Neural cell (in vitro differentiated cells): Measurements from ENCODE around the gene ZNF438. TPM values are rescaled to one million over a fixed set of nuclear protein-coding genes. Genes with fewer than 3 reads are reported as not detected.

ENCODE experiments used
- H2AFZ ChIP-seq: fragments of 200-600, 300-800 bp; sonication (generic), shearing (Covaris generic); 2 replicates; pipeline ENCODE4 v1.6.0; 2014; ENCODE audit warnings: low read depth, mild to moderate bottlenecking, antibody characterized with exemption, low read length, moderate library complexity
- H3F3A ChIP-seq: fragments of 200-600 bp; shearing (Covaris generic); 2 replicates; pipeline ENCODE4 v1.6.1; 2016; ENCODE audit warnings: mild to moderate bottlenecking, moderate library complexity, mixed read lengths, antibody characterized with exemption, low read length; ENCODE audit not compliant: insufficient read depth, poor library complexity, severe bottlenecking
- H3K27ac ChIP-seq: fragments of 200-600, 300-800 bp; sonication (generic), shearing (Covaris generic); 2 replicates; pipeline ENCODE4 v1.5.1; 2014; ENCODE audit warnings: mild to moderate bottlenecking, low read length, moderate library complexity
- H3K27me3 ChIP-seq: fragments of 300-800, 200-600 bp; sonication (generic), shearing (Covaris generic); 2 replicates; pipeline ENCODE4 v1.6.0; 2014; ENCODE audit warnings: mild to moderate bottlenecking, low read depth, low read length, moderate library complexity; ENCODE audit not compliant: insufficient read depth
- H3K36me3 ChIP-seq: fragments of 300-800, 200-600 bp; sonication (generic), shearing (Covaris generic); 2 replicates; pipeline ENCODE4 v1.5.1; 2014; ENCODE audit warnings: mild to moderate bottlenecking, antibody characterized with exemption, low read length, moderate library complexity; ENCODE audit not compliant: insufficient read depth
- H3K4me2 ChIP-seq: fragments of 300-800, 200-600 bp; sonication (generic), shearing (Covaris generic); 2 replicates; pipeline ENCODE4 v1.6.0; 2014; ENCODE audit warnings: mild to moderate bottlenecking, low read length
- H3K4me3 ChIP-seq: fragments of 300-800, 200-600 bp; sonication (generic), shearing (Covaris generic); 2 replicates; pipeline ENCODE4 v1.5.1; 2014; ENCODE audit warnings: mild to moderate bottlenecking, low read length, moderate library complexity
- H3K79me2 ChIP-seq: fragments of 200-600 bp; shearing (Covaris generic); replicated peaks from 2 replicates; pipeline ENCODE4 v1.6.0; 2014; ENCODE audit warnings: mild to moderate bottlenecking, low read length, moderate library complexity; ENCODE audit not compliant: insufficient read depth
- H3K9ac ChIP-seq: fragments of 300-800, 200-600 bp; sonication (generic), shearing (Covaris generic); 2 replicates; pipeline ENCODE4 v1.6.1; 2016; ENCODE audit warnings: mild to moderate bottlenecking, low read length, mixed read lengths
- H3K9me2 ChIP-seq: fragments of 200-600 bp; shearing (Covaris generic); 2 replicates; pipeline ENCODE4 v1.6.1; 2016; ENCODE audit warnings: mild to moderate bottlenecking, low read length, mixed read lengths; ENCODE audit not compliant: insufficient read depth
- H3K9me3 ChIP-seq: fragments of 200-600, 300-800 bp; sonication (generic), shearing (Covaris generic); 2 replicates; pipeline ENCODE4 v1.6.1; 2016; ENCODE audit warnings: mild to moderate bottlenecking, mixed run types, low read length, moderate library complexity, mixed read lengths
- H4K20me1 ChIP-seq: fragments of 200-600 bp; shearing (Covaris generic); 2 replicates; pipeline ENCODE4 v1.6.1; 2016; ENCODE audit warnings: mild to moderate bottlenecking, mixed run types; ENCODE audit not compliant: insufficient read depth
- CTCF ChIP-seq: fragments of 450-650 bp; IDR thresholded peaks from 2 replicates; pipeline ENCODE4 v1.5.1; 2014; ENCODE audit warnings: antibody characterized with exemption, mild to moderate bottlenecking, moderate library complexity; ENCODE audit not compliant: poor library complexity, severe bottlenecking
- EP300 ChIP-seq: fragments of 450-650 bp; conservative IDR thresholded peaks from 2 replicates; pipeline ENCODE4 v1.6.1; 2014; ENCODE audit warnings: antibody characterized with exemption, mild to moderate bottlenecking, moderate library complexity; ENCODE audit not compliant: poor library complexity, severe bottlenecking
- EZH2 ChIP-seq: fragments of 200-600, 300-800 bp; shearing (Covaris generic), sonication (generic); IDR thresholded peaks from 2 replicates; pipeline ENCODE4 v1.6.1; 2014; ENCODE audit warnings: antibody characterized with exemption, low read length, borderline replicate concordance, mild to moderate bottlenecking; ENCODE audit not compliant: insufficient read depth, poor library complexity, severe bottlenecking
- MXI1 ChIP-seq: fragments of 450-650 bp; conservative IDR thresholded peaks from 2 replicates; pipeline ENCODE4 v1.6.1; 2014; ENCODE audit warnings: antibody characterized with exemption, mild to moderate bottlenecking; ENCODE audit not compliant: poor library complexity, severe bottlenecking
- POLR2AphosphoS5 ChIP-seq: IDR thresholded peaks from 2 replicates; pipeline ENCODE4 v1.6.1; 2012
- RAD21 ChIP-seq: fragments of 450-650 bp; conservative IDR thresholded peaks from 2 replicates; pipeline ENCODE4 v1.6.1; 2014; ENCODE audit warnings: antibody characterized with exemption, mild to moderate bottlenecking, moderate library complexity
- REST ChIP-seq: IDR thresholded peaks from 2 replicates; pipeline ENCODE4 v1.6.1; 2012; ENCODE audit warnings: borderline replicate concordance
- SMC3 ChIP-seq: fragments of 450-650 bp; conservative IDR thresholded peaks from 2 replicates; pipeline ENCODE4 v1.6.1; 2014; ENCODE audit warnings: antibody characterized with exemption, mild to moderate bottlenecking, moderate library complexity; ENCODE audit not compliant: poor library complexity
- TAF1 ChIP-seq: IDR thresholded peaks from 2 replicates; pipeline ENCODE4 v1.6.1; 2012; ENCODE audit warnings: low read depth
- polyA plus RNA-seq: library from polyadenylated mRNA; depleted of rRNA; stranded (reverse); fragments of >200 nt; gene quantifications from 2 replicates; pipeline ENCODE4 v1.2.3, GENCODE V29; 2014

The ZNF438 gene
- polyA plus RNA-seq, 1 donor from 2014 or later, result 0.78 TPM

- Histone ChIP-seq H3K9me3 (no peaks in the 10 kb centered on the region), H3K4me3 (no peak overlapping the region), H3F3A (peaks cover 5% of the 10 kb centered on the region), H3K79me2 (no peaks in the 10 kb centered on the region), H3K36me3 (no peaks in the 10 kb centered on the region), H3K9me2 (no peaks in the 10 kb centered on the region), H3K4me2 (no peak overlapping the region), H3K27ac (no peak overlapping the region), H2AFZ (no peak overlapping the region), H3K27me3 (no peaks in the 10 kb centered on the region), H4K20me1 (no peaks in the 10 kb centered on the region), H3K9ac (no peak overlapping the region)
- no peak for TF ChIP-seq RAD21
- no peak for TF ChIP-seq POLR2AphosphoS5
- no peak for TF ChIP-seq EP300
- no peak for TF ChIP-seq EZH2
- TF ChIP-seq CTCF, result no peak
- no peak for TF ChIP-seq SMC3
- no peak for TF ChIP-seq MXI1
- no peak for TF ChIP-seq REST
- no peak for TF ChIP-seq TAF1
These were observed 198.1 kb downstream of the ZNF438 start for GRCh38 chr10:30833628-30833970.

DNA sequence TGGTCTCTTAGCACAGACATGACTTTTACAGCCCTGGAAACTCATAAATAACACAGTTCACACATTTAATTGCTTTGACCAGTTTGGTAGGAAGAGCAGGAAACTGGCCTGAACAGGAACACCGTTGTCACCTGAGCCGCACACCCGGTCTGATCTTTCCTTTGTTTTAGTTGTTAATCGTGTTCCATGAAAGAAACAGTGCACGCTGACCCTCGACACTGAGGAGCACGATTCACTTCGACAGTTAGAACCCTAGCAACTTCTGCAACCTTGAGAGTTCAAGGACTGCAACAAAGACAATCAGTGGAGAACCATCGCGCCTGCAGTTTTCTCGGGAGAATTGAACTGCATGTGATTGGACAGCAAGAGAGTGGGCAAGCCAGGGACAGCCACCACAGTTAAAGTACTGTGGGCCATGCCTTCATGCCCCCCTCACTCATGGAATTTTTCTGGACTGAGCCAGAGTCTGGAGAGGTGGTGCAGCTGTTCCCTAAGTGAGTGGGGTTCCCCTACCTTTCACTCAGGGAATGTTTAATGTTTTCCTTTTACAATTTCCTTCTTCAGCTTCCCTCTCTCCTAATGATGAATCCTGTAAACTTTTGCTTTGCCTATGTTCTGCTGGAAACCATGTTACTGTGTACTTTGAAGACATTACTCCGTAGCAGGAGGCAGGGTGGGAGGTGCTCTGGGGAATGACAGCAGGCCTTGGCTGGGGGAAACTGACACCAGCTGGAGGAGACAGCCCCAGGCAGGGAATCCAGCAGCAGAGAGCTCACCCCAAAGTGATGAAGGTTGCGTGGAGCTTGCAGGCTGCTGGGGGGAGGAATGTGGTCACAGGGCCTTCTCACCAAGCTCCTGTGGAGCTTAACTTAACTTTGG lies 198.7 kb downstream of the ZNF438 start:
- H3K36me3 ChIP-seq, result no peaks in the 10 kb centered on the region
- no peak overlapping the region for H3K4me3 ChIP-seq
- H2AFZ ChIP-seq, result no peak overlapping the region
- TF ChIP-seq TAF1 (no peak), EZH2 (no peak), MXI1 (no peak), CTCF (no peak), EP300 (no peak)
- no peaks in the 10 kb centered on the region for H3K9me2 ChIP-seq
- H3K27ac ChIP-seq, result no peak overlapping the region
- peaks cover 5% of the 10 kb centered on the region for H3F3A ChIP-seq
- no peaks in the 10 kb centered on the region for H3K79me2 ChIP-seq
- no peaks in the 10 kb centered on the region for H3K27me3 ChIP-seq
- no peak overlapping the region for H3K9ac ChIP-seq
- H4K20me1 ChIP-seq, result no peaks in the 10 kb centered on the region
- H3K4me2 ChIP-seq, result no peak overlapping the region
- no peaks in the 10 kb centered on the region for H3K9me3 ChIP-seq
